ENCODE data around the gene DIPK2A. TPM values are rescaled to one million over a fixed set of nuclear protein-coding genes. Genes with fewer than 3 reads are reported as not detected.

Gene DIPK2A
- polyA plus RNA-seq, 2 donors: 8.5 to 8.7 TPM

DNA sequence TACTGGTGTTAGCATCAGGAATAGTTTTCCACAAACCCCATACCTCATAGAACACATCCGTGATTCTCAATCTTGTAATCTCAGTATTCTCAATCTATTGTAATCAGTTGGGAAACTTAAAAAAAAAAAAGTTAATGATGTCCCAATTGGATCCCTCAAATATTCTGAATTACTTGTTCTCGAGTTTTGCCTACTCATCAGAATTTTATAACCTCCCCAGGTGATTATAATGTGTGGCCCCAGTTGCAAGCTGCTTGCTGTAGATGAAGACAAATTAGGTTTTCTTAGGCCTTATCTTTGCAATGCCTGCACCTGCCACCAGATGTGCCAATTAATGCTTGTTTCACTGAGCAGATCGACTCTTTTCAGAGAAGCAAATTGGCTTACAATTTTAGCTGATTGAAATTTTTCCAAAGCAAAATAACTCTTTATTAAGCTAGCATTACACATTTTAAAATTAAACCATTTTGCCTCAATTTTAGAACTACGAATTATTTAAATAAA is 19.0 kb upstream of the DIPK2A start:
- WGBS, 2 donors: 71% methylated on average over 4 of the region's 4 CpGs

DNA sequence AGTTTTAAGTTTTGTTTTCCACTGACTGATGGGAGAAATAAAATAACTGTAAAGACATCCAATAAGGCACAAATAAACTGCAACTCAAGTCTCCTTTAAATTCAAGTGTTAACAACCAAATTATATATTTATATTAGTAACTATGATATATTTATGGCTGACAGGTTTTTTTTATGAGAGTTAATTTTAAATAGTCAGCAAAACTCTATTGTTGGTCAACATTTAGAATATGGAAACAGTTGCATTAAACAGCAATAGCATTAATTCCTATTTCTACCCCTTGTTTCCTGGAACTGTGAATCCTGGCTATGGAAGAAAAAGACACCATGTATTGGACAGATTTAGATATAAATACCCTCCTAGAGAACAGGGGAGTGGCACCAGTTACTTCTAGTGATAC is 16.5 kb upstream of the DIPK2A start:
- Histone ChIP-seq H3K4me1 (ENCODE audit: control insufficient read depth in 2 of 2, insufficient read depth in 2 of 2, low read length in 1 of 2) (no peaks in the 10 kb centered on the region), H3K27me3 (ENCODE audit: control insufficient read depth in 1 of 2, insufficient read depth in 2 of 2, low read length in 2 of 2) (no peaks in the 10 kb centered on the region), H3K4me3 (ENCODE audit: low read depth in 1 of 2, low read length in 2 of 2) (no peak overlapping the region), H3K9me3 (ENCODE audit: control insufficient read depth in 2 of 2, insufficient read depth in 1 of 2, low read depth in 1 of 2, low read length in 1 of 2) (no peaks in the 10 kb centered on the region), H3K27ac (ENCODE audit: low read depth in 2 of 2, low read length in 1 of 2) (no peak overlapping the region), H3K36me3 (ENCODE audit: control insufficient read depth in 2 of 2, insufficient read depth in 2 of 2, low read length in 1 of 2) (no peaks in the 10 kb centered on the region)

More for the DNA sequence above, 19.0 kb upstream of the DIPK2A start:
- Histone ChIP-seq H3K27ac (ENCODE audit: low read depth in 2 of 2, low read length in 1 of 2) (no peak overlapping the region), H3K4me1 (ENCODE audit: control insufficient read depth in 2 of 2, insufficient read depth in 2 of 2, low read length in 1 of 2) (no peaks in the 10 kb centered on the region), H3K36me3 (ENCODE audit: control insufficient read depth in 2 of 2, insufficient read depth in 2 of 2, low read length in 1 of 2) (no peaks in the 10 kb centered on the region), H3K4me3 (ENCODE audit: low read depth in 1 of 2, low read length in 2 of 2) (no peak overlapping the region), H3K27me3 (ENCODE audit: control insufficient read depth in 1 of 2, insufficient read depth in 2 of 2, low read length in 2 of 2) (no peaks in the 10 kb centered on the region), H3K9me3 (ENCODE audit: control insufficient read depth in 2 of 2, insufficient read depth in 1 of 2, low read depth in 1 of 2, low read length in 1 of 2) (no peaks in the 10 kb centered on the region)

DNA sequence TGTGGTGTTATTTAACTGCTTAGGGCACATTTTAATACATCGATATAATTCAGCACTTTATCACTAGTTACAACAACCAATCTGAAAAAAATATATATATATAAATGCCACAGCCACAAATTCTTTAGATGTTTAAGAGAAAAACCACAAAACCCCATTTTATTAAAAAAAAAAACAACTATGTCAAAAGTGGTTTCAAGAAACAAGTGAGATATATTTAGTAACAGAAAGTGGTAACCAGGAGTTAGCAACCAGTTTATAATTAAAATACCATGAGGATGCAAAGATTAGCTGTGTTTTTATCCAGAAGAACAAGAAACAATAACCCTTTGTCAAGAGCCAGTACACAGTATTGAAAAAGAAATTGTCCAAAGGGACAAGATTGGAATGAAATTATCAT is 14.8 kb upstream of the DIPK2A start:
- Histone ChIP-seq H3K36me3 (ENCODE audit: control insufficient read depth in 2 of 2, insufficient read depth in 2 of 2, low read length in 1 of 2) (no peaks in the 10 kb centered on the region), H3K27me3 (ENCODE audit: control insufficient read depth in 1 of 2, insufficient read depth in 2 of 2, low read length in 2 of 2) (no peaks in the 10 kb centered on the region), H3K4me3 (ENCODE audit: low read depth in 1 of 2, low read length in 2 of 2) (no peak overlapping the region), H3K4me1 (ENCODE audit: control insufficient read depth in 2 of 2, insufficient read depth in 2 of 2, low read length in 1 of 2) (no peaks in the 10 kb centered on the region), H3K27ac (ENCODE audit: low read depth in 2 of 2, low read length in 1 of 2) (no peak overlapping the region), H3K9me3 (ENCODE audit: control insufficient read depth in 2 of 2, insufficient read depth in 1 of 2, low read depth in 1 of 2, low read length in 1 of 2) (no peaks in the 10 kb centered on the region)
- 75 to 88% methylated on average over 1 of the region's 1 CpG for WGBS, 2 donors

DNA sequence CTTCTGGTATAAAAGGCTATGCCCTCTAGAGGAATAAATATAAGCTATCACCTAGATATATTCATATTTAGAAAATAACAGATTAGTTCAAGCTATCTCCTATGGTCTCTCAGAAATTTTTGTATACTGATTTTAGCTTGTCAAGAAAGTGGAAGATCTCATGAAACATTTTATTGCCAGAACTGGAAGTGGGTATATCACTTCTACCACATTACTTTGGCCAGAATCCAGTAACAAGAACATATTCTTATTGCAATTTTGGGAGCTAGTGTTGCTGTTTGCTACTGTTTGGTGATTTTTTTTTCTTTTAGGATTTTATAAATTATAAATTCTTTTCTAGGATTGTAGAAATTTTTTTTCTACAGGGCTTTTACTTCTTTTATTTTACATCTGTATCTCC is 14.2 kb upstream of the DIPK2A start:
- no peaks in the 10 kb centered on the region for H3K9me3 ChIP-seq (ENCODE audit: control insufficient read depth in 2 of 2, insufficient read depth in 1 of 2, low read depth in 1 of 2, low read length in 1 of 2)
- no peaks in the 10 kb centered on the region for H3K4me1 ChIP-seq (ENCODE audit: control insufficient read depth in 2 of 2, insufficient read depth in 2 of 2, low read length in 1 of 2)
- H3K27me3 ChIP-seq (ENCODE audit: control insufficient read depth in 1 of 2, insufficient read depth in 2 of 2, low read length in 2 of 2): no peaks in the 10 kb centered on the region
- no peak overlapping the region for H3K27ac ChIP-seq (ENCODE audit: low read depth in 2 of 2, low read length in 1 of 2)
- H3K36me3 ChIP-seq (ENCODE audit: control insufficient read depth in 2 of 2, insufficient read depth in 2 of 2, low read length in 1 of 2): no peaks in the 10 kb centered on the region
- H3K4me3 ChIP-seq (ENCODE audit: low read depth in 1 of 2, low read length in 2 of 2): no peak overlapping the region

DNA sequence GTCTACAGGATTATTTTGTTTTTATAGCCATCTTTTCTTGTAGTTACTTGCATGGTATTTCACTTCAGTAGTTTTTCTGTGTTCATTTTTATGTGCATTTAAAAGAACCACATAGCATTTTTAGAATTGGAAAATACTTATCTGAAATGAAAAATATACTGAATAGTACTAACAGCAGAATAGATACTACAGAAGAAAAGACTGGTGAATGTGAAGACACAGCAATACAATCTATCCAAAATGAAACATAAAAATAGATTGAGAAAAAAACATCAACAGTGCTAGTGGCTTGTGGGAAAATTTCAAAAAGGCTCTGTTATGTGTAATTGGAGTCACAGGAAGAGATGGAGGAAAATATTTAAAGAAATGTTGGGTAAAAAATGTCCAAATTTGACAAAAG is 12.7 kb upstream of the DIPK2A start:
- Histone ChIP-seq H3K36me3 (ENCODE audit: control insufficient read depth in 2 of 2, insufficient read depth in 2 of 2, low read length in 1 of 2) (no peaks in the 10 kb centered on the region), H3K27me3 (ENCODE audit: control insufficient read depth in 1 of 2, insufficient read depth in 2 of 2, low read length in 2 of 2) (no peaks in the 10 kb centered on the region), H3K4me3 (ENCODE audit: low read depth in 1 of 2, low read length in 2 of 2) (no peak overlapping the region), H3K9me3 (ENCODE audit: control insufficient read depth in 2 of 2, insufficient read depth in 1 of 2, low read depth in 1 of 2, low read length in 1 of 2) (no peaks in the 10 kb centered on the region), H3K4me1 (ENCODE audit: control insufficient read depth in 2 of 2, insufficient read depth in 2 of 2, low read length in 1 of 2) (no peaks in the 10 kb centered on the region), H3K27ac (ENCODE audit: low read depth in 2 of 2, low read length in 1 of 2) (no peak overlapping the region)

DNA sequence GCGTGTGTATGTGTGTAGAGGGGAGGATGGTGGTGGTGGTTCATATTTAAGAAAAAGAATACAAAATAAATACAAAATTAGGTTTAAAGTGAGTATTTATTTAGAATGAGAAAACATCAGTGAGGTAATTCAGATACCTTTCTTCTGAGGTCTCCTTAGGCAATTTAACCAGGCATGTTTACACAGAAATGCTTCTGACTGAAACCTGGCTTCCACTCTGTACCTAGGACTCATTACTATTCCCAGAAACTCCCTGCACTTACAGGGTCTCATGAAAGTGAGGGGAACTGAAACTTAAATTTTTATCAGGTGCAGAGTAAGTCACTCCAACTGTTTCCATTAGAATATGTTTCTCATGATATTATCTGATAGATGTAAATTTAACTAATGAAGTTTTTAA is 10.3 kb upstream of the DIPK2A start:
- Histone ChIP-seq H3K27me3 (ENCODE audit: control insufficient read depth in 1 of 2, insufficient read depth in 2 of 2, low read length in 2 of 2) (no peaks in the 10 kb centered on the region), H3K9me3 (ENCODE audit: control insufficient read depth in 2 of 2, insufficient read depth in 1 of 2, low read depth in 1 of 2, low read length in 1 of 2) (no peaks in the 10 kb centered on the region), H3K27ac (ENCODE audit: low read depth in 2 of 2, low read length in 1 of 2) (no peak overlapping the region), H3K4me1 (ENCODE audit: control insufficient read depth in 2 of 2, insufficient read depth in 2 of 2, low read length in 1 of 2) (no peaks in the 10 kb centered on the region), H3K36me3 (ENCODE audit: control insufficient read depth in 2 of 2, insufficient read depth in 2 of 2, low read length in 1 of 2) (no peaks in the 10 kb centered on the region), H3K4me3 (ENCODE audit: low read depth in 1 of 2, low read length in 2 of 2) (no peak overlapping the region)
- 98 to 100% methylated on average over 1 of the region's 1 CpG for WGBS, 2 donors

DNA sequence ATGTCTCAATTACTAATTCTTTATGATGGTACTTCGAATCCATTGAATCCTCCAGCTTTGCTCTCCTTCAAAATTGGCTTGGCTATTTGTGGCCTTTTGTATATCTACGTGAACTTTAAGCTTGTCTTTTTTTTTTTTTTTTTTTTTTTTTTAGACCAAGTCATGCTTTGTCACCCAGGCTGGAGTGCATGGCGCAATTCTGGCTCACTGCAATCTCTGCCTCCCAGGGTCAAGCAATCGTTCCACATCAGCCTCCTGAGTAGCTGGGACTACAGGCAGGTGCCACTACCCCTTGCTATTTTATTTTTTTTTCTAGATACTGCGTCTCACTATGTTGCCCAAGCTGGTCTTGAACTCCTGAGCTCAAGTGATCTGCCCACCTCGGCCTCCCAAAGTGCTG is 7.7 kb upstream of the DIPK2A start:
- WGBS, 2 donors: 72 to 92% methylated on average over 6 of the region's 6 CpGs
- Histone ChIP-seq H3K4me1 (ENCODE audit: control insufficient read depth in 2 of 2, insufficient read depth in 2 of 2, low read length in 1 of 2) (no peaks in the 10 kb centered on the region), H3K27me3 (ENCODE audit: control insufficient read depth in 1 of 2, insufficient read depth in 2 of 2, low read length in 2 of 2) (no peaks in the 10 kb centered on the region), H3K4me3 (ENCODE audit: low read depth in 1 of 2, low read length in 2 of 2) (no peak overlapping the region), H3K36me3 (ENCODE audit: control insufficient read depth in 2 of 2, insufficient read depth in 2 of 2, low read length in 1 of 2) (no peaks in the 10 kb centered on the region), H3K9me3 (ENCODE audit: control insufficient read depth in 2 of 2, insufficient read depth in 1 of 2, low read depth in 1 of 2, low read length in 1 of 2) (no peaks in the 10 kb centered on the region), H3K27ac (ENCODE audit: low read depth in 2 of 2, low read length in 1 of 2) (no peak overlapping the region)

DNA sequence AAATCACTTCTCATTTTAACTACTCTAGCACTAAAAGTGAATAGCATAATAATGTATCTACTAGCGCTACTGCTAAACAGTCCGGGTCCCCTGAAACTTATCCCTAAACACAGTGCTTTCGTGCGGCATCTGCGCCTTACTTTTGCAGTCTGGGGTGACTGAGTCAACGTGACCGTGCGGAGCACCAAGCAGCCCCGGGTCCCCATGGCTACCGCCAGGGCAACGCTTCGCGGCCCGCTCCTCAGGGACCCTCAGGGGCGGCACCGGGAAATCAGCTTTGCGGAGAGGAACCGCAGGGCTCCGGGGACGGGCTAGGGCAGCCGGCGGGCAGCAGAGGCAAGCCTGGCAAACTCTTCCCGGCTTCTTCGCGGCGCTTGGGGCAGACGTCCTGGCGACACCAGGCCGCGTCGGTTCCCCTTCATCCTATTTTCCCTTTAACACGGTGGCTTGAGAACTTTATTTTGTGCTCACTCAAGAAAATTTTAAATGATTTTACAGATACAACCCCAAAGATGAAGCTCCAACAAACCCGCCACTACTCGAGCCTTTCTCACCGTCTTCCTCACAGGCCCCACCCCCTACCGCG is 757 bp upstream of the DIPK2A start:
- Histone ChIP-seq H3K9me3 (ENCODE audit: control insufficient read depth in 2 of 2, insufficient read depth in 1 of 2, low read depth in 1 of 2, low read length in 1 of 2) (no peaks in the 10 kb centered on the region), H3K27me3 (ENCODE audit: control insufficient read depth in 1 of 2, insufficient read depth in 2 of 2, low read length in 2 of 2) (no peaks in the 10 kb centered on the region), H3K36me3 (ENCODE audit: control insufficient read depth in 2 of 2, insufficient read depth in 2 of 2, low read length in 1 of 2) (peaks cover 0 to 2% of the 10 kb centered on the region in 2 donors), H3K27ac (ENCODE audit: low read depth in 2 of 2, low read length in 1 of 2) (peak overlapping the region; percentile 99 to 100), H3K4me1 (ENCODE audit: control insufficient read depth in 2 of 2, insufficient read depth in 2 of 2, low read length in 1 of 2) (no peaks in the 10 kb centered on the region), H3K4me3 (ENCODE audit: low read depth in 1 of 2, low read length in 2 of 2) (peak overlapping the region; percentile 93 to 99)
- WGBS, 2 donors: 0 to 1% methylated on average over 37 of the region's 37 CpGs

DNA sequence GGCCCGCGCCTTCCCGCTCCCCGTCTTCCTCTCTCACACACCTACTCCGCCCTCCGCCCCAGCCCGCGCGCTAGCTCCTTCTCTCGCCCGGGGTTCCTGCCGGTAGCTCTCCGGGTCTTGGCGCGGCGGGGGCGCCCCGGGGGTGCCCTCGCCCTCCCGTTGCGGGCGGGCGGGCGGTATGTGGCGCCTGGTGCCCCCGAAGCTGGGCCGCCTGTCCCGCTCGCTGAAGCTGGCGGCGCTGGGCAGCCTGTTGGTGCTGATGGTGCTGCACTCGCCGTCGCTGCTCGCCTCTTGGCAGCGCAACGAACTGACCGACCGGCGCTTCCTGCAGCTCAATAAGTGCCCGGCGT is 507 bp downstream of the DIPK2A start:
- peaks cover 0 to 2% of the 10 kb centered on the region in 2 donors for H3K36me3 ChIP-seq (ENCODE audit: control insufficient read depth in 2 of 2, insufficient read depth in 2 of 2, low read length in 1 of 2)
- no peaks in the 10 kb centered on the region for H3K27me3 ChIP-seq (ENCODE audit: control insufficient read depth in 1 of 2, insufficient read depth in 2 of 2, low read length in 2 of 2)
- H3K27ac ChIP-seq (ENCODE audit: low read depth in 2 of 2, low read length in 1 of 2): peak overlapping the region; percentile 99 to 100
- H3K4me1 ChIP-seq (ENCODE audit: control insufficient read depth in 2 of 2, insufficient read depth in 2 of 2, low read length in 1 of 2): no peaks in the 10 kb centered on the region
- H3K4me3 ChIP-seq (ENCODE audit: low read depth in 1 of 2, low read length in 2 of 2): peak overlapping the region; percentile 93 to 99
- 0 to 1% methylated on average over 40 to 42 of the region's 42 CpGs for WGBS, 2 donors
- no peaks in the 10 kb centered on the region for H3K9me3 ChIP-seq (ENCODE audit: control insufficient read depth in 2 of 2, insufficient read depth in 1 of 2, low read depth in 1 of 2, low read length in 1 of 2)

DNA sequence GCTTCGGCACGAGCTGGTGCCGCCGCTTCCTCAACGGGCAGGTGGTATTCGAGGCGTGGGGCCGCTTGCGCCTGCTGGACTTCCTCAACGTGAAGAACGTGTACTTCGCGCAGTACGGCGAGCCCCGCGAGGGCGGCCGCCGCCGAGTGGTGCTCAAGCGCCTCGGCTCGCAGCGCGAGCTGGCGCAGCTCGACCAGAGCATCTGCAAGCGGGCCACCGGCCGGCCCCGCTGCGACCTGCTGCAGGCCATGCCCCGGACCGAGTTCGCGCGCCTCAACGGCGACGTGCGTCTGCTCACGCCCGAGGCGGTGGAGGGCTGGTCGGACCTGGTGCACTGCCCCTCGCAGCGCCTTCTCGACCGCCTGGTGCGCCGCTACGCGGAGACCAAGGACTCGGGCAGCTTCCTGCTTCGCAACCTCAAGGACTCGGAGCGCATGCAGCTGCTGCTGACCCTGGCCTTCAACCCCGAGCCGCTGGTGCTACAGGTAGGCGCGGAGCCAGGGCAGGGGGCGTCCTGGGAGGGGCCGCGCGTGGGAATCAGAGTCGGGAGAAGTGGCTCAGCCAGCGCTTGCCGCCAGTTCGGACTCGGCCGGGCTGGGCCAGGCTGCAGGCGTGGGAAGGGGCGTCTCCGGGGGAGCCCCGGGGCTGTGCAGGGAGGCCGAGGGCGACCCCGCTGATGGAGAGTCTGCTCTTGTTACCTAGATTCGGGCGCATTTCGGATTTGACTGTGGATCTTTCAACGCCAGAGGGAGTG is 1.1 kb downstream of the DIPK2A start:
- Histone ChIP-seq H3K36me3 (ENCODE audit: control insufficient read depth in 2 of 2, insufficient read depth in 2 of 2, low read length in 1 of 2) (peaks cover 0 to 2% of the 10 kb centered on the region in 2 donors), H3K4me1 (ENCODE audit: control insufficient read depth in 2 of 2, insufficient read depth in 2 of 2, low read length in 1 of 2) (no peaks in the 10 kb centered on the region), H3K27me3 (ENCODE audit: control insufficient read depth in 1 of 2, insufficient read depth in 2 of 2, low read length in 2 of 2) (no peaks in the 10 kb centered on the region), H3K4me3 (ENCODE audit: low read depth in 1 of 2, low read length in 2 of 2) (peak overlapping the region; percentile 93 to 99), H3K9me3 (ENCODE audit: control insufficient read depth in 2 of 2, insufficient read depth in 1 of 2, low read depth in 1 of 2, low read length in 1 of 2) (no peaks in the 10 kb centered on the region), H3K27ac (ENCODE audit: low read depth in 2 of 2, low read length in 1 of 2) (peak overlapping the region; percentile 99 to 100)
- WGBS, 2 donors: 0 to 1% methylated on average over 82 to 83 of the region's 83 CpGs
